GM23338 (cell line): Measurements from ENCODE around the gene ESRRB. TPM values are rescaled to one million over a fixed set of nuclear protein-coding genes. Genes with fewer than 3 reads are reported as not detected.

Experiments
- ATAC-seq: fragments of 200-7000 bp; cut with Tn5 transposase; 3 replicates; pipeline ENCODE4 v1.9.1; 2020
- DNase-seq: peaks from one replicate; pipeline ENCODE4 v3.0.0-alpha.2; 2015; ENCODE audit warnings: low spot score
- H2AFZ ChIP-seq: fragments of 200-600 bp; sonication (generic); 2 replicates; pipeline ENCODE4 v1.8.0; 2016; ENCODE audit warnings: antibody characterized with exemption, mild to moderate bottlenecking, moderate library complexity
- H3F3A ChIP-seq: fragments of 200-600 bp; sonication (generic); replicated peaks from 2 replicates; pipeline ENCODE4 v1.8.0; 2017; ENCODE audit warnings: antibody characterized with exemption, mixed run types, low read depth
- H3K27ac ChIP-seq: fragments of 200-600 bp; sonication (generic); 2 replicates; pipeline ENCODE4 v1.6.1; 2016; ENCODE audit warnings: low read depth
- H3K27me3 ChIP-seq: fragments of 200-600 bp; sonication (generic); 2 replicates; pipeline ENCODE4 v1.8.0; 2016; ENCODE audit warnings: mild to moderate bottlenecking, mixed run types, moderate library complexity; ENCODE audit not compliant: insufficient read depth
- H3K36me3 ChIP-seq: fragments of 200-600 bp; sonication (generic); 2 replicates; pipeline ENCODE4 v1.8.0; 2016; ENCODE audit warnings: mild to moderate bottlenecking; ENCODE audit not compliant: insufficient read depth
- H3K4me1 ChIP-seq: fragments of 200-600 bp; sonication (generic); 2 replicates; pipeline ENCODE4 v1.8.0; 2016; ENCODE audit warnings: mild to moderate bottlenecking, moderate library complexity; ENCODE audit not compliant: insufficient read depth
- H3K4me2 ChIP-seq: fragments of 200-600 bp; sonication (generic); 2 replicates; pipeline ENCODE4 v1.7.1; 2017; ENCODE audit warnings: mixed run types
- H3K4me3 ChIP-seq: fragments of 200-600 bp; sonication (generic); 2 replicates; pipeline ENCODE4 v1.6.1; 2016; ENCODE audit warnings: mixed run types
- H3K79me2 ChIP-seq: fragments of 200-600 bp; sonication (generic); replicated peaks from 2 replicates; pipeline ENCODE4 v1.8.0; 2017; ENCODE audit warnings: mild to moderate bottlenecking; ENCODE audit not compliant: insufficient read depth
- H3K9me2 ChIP-seq: fragments of 200-600 bp; sonication (generic); 2 replicates; pipeline ENCODE4 v1.8.0; 2017; ENCODE audit not compliant: insufficient read depth
- H4K20me1 ChIP-seq: fragments of 200-600 bp; sonication (generic); replicated peaks from 2 replicates; pipeline ENCODE4 v1.8.0; 2017; ENCODE audit warnings: mild to moderate bottlenecking; ENCODE audit not compliant: insufficient read depth
- H3K27ac Mint-ChIP-seq: 2 replicates; pipeline ENCODE4 v1.8.0; 2020; ENCODE audit warnings: inconsistent platforms, mild to moderate bottlenecking, moderate library complexity, mixed read lengths
- H3K27me3 Mint-ChIP-seq: 3 replicates; pipeline ENCODE4 v1.8.0; 2022; ENCODE audit warnings: low read depth, mild to moderate bottlenecking, moderate library complexity, mixed read lengths, inconsistent platforms; ENCODE audit not compliant: insufficient read depth, poor library complexity
- H3K36me3 Mint-ChIP-seq: 3 replicates; pipeline ENCODE4 v1.8.0; 2021; ENCODE audit warnings: low read depth, mild to moderate bottlenecking, inconsistent platforms, moderate library complexity, mixed read lengths
- H3K4me1 Mint-ChIP-seq: 3 replicates; pipeline ENCODE4 v1.8.0; 2020; ENCODE audit warnings: mild to moderate bottlenecking, inconsistent platforms, mixed read lengths
- H3K4me3 Mint-ChIP-seq: 3 replicates; pipeline ENCODE4 v1.8.0; 2021; ENCODE audit warnings: moderate library complexity, mild to moderate bottlenecking, inconsistent platforms, mixed read lengths
- H3K9me3 Mint-ChIP-seq: 3 replicates; pipeline ENCODE4 v1.8.0; 2020; ENCODE audit warnings: moderate library complexity, mild to moderate bottlenecking, inconsistent platforms, mixed read lengths
- EZH2 ChIP-seq: fragments of 200-600 bp; sonication (generic); IDR thresholded peaks from one replicate; pipeline ENCODE4 v1.8.0; 2017; ENCODE audit warnings: antibody characterized with exemption, mild to moderate bottlenecking, low read depth; ENCODE audit not compliant: unreplicated experiment
- JUNB ChIP-seq: IDR thresholded peaks from one replicate; pipeline ENCODE4 v1.6.1; 2016; ENCODE audit warnings: antibody characterized with exemption; ENCODE audit not compliant: unreplicated experiment
- POLR2AphosphoS5 ChIP-seq: IDR thresholded peaks from 2 replicates; pipeline ENCODE4 v1.6.1; 2016; ENCODE audit warnings: antibody characterized with exemption, low read depth
- REST ChIP-seq: IDR thresholded peaks from one replicate; pipeline ENCODE4 v1.6.1; 2018; ENCODE audit warnings: antibody characterized with exemption; ENCODE audit not compliant: unreplicated experiment
- STAT1 ChIP-seq: IDR thresholded peaks from one replicate; pipeline ENCODE4 v1.6.1; 2016; ENCODE audit warnings: antibody characterized with exemption; ENCODE audit not compliant: unreplicated experiment
- ZNF462 ChIP-seq: fragments of 250-450 bp; sonication (Bioruptor Pico); IDR thresholded peaks from 2 replicates; pipeline ENCODE4 v1.5.0; 2020; ENCODE audit warnings: mild to moderate bottlenecking, moderate library complexity
- polyA plus RNA-seq: library from polyadenylated mRNA; unstranded; fragments of >200 nt; fragmentation: Nextera tagmentation; extraction: Ambion mirVana; gene quantifications from 2 replicates; pipeline ENCODE4 v1.2.1, GENCODE V29; 2016
- total RNA-seq: library from RNA; depleted of rRNA; stranded (reverse); fragments of >200 nt; shearing (Covaris generic); gene quantifications from 2 replicates; pipeline ENCODE4 v1.2.3, GENCODE V29; 2014

The ESRRB gene
- total and polyA plus RNA-seq, 2 experiments from 2014 or later, result 0.31 to 0.52 TPM

GRCh38 chr14:76385435-76385834 is 9.5 kb downstream of the ESRRB start:
- H4K20me1 ChIP-seq, result no peaks in the 10 kb centered on the region
- DNase-seq (no peak), ATAC-seq (no peak)
- peaks cover 2% of the 10 kb centered on the region; the same call in 1 of the 2 replicates for H3K27me3 ChIP-seq
- H2AFZ ChIP-seq, result no peak overlapping the region
- H3K4me3 ChIP-seq, result no peak overlapping the region
- H3K9me3 Mint-ChIP-seq, result no peaks in the 10 kb centered on the region; the same call in 2 of the 3 replicates
- no peaks in the 10 kb centered on the region for H3K9me2 ChIP-seq
- no peak overlapping the region for H3K4me2 ChIP-seq
- no peaks in the 10 kb centered on the region for H3K79me2 ChIP-seq
- H3F3A ChIP-seq, result no peaks in the 10 kb centered on the region
- H3K27ac Mint-ChIP-seq, result no peak overlapping the region
- H3K4me1 Mint-ChIP-seq, result peaks cover 7% of the 10 kb centered on the region; the same call in 2 of the 3 replicates
- TF ChIP-seq POLR2AphosphoS5, result no peak
- no peak for TF ChIP-seq JUNB
- no peak for TF ChIP-seq ZNF462 (CRISPR knock-in tag)
- no peak for TF ChIP-seq REST
- no peak for TF ChIP-seq EZH2
- no peak for TF ChIP-seq STAT1
- H3K27me3 Mint-ChIP-seq, result peaks cover under 1% of the 10 kb centered on the region
- H3K4me3 Mint-ChIP-seq, result no peak overlapping the region
- no peaks in the 10 kb centered on the region for H3K4me1 ChIP-seq
- H3K36me3 ChIP-seq, result no peaks in the 10 kb centered on the region
- no peaks in the 10 kb centered on the region for H3K36me3 Mint-ChIP-seq
- H3K27ac ChIP-seq, result no peak overlapping the region
